CD8-positive, alpha-beta memory T cell (primary cell): ENCODE results near the gene MACROD2. TPM values are rescaled to one million over a fixed set of nuclear protein-coding genes. Genes with fewer than 3 reads are reported as not detected.

Source experiments
- CTCF ChIA-PET: fragments of 350-600 bp; sonication (Branson Sonifier 250); formaldehyde crosslinking; loops from one replicate; lab custom pipeline; 2021; ENCODE audit warnings: antibody characterized with exemption; lab: Charles Lee
- POLR2A ChIA-PET: fragments of 350-600 bp; sonication (Branson Sonifier 250); formaldehyde crosslinking; loops from one replicate; lab custom pipeline; 2021; ENCODE audit warnings: antibody characterized with exemption; lab: Charles Lee
- DNase-seq, 5 donors: peaks; one replicate each; pipeline versions ENCODE4 v3.0.0 to v3.0.0-alpha.2; 2020 to 2022; ENCODE audit warnings: mixed read lengths in 1 of 5
- H3K27ac ChIP-seq: one replicate; pipeline ENCODE4 v1.7.0; 2013; ENCODE audit warnings: low read depth, mild to moderate bottlenecking, low read length, moderate library complexity
- H3K27me3 ChIP-seq: 2 replicates; pipeline ENCODE4 v1.7.0; 2013; ENCODE audit warnings: low read length, mild to moderate bottlenecking; ENCODE audit not compliant: insufficient read depth, poor library complexity, severe bottlenecking
- H3K36me3 ChIP-seq: 2 replicates; pipeline ENCODE4 v1.7.0; 2013; ENCODE audit warnings: mild to moderate bottlenecking, low read length, moderate library complexity; ENCODE audit not compliant: insufficient read depth
- H3K4me1 ChIP-seq: 2 replicates; pipeline ENCODE4 v1.7.0; 2013; ENCODE audit warnings: mild to moderate bottlenecking, low read length, moderate library complexity; ENCODE audit not compliant: insufficient read depth
- H3K4me3 ChIP-seq: 2 replicates; pipeline ENCODE4 v1.7.0; 2013; ENCODE audit warnings: mild to moderate bottlenecking, low read length
- H3K9me3 ChIP-seq: 2 replicates; pipeline ENCODE4 v1.7.0; 2013; ENCODE audit warnings: mild to moderate bottlenecking, low read length
- H3K27ac Mint-ChIP-seq, 8 donors: one replicate each; pipeline ENCODE4 v1.8.0; 2020 to 2021; ENCODE audit warnings: mixed read lengths in 8 of 8, mild to moderate bottlenecking in 6 of 8, inconsistent platforms in 3 of 8, moderate library complexity in 3 of 8
- H3K27me3 Mint-ChIP-seq, 2 donors: one replicate each; pipeline ENCODE4 v1.8.0; 2020 to 2021; ENCODE audit warnings: mixed read lengths in 2 of 2, mild to moderate bottlenecking in 1 of 2, moderate library complexity in 1 of 2
- H3K36me3 Mint-ChIP-seq, 3 donors: one replicate each; pipeline ENCODE4 v1.8.0; 2020 to 2021; ENCODE audit warnings: mixed read lengths in 3 of 3, inconsistent platforms in 1 of 3, mild to moderate bottlenecking in 1 of 3
- H3K4me1 Mint-ChIP-seq, 3 donors: one replicate each; pipeline ENCODE4 v1.8.0; 2020 to 2021; ENCODE audit warnings: mixed read lengths in 3 of 3, inconsistent platforms in 1 of 3, mild to moderate bottlenecking in 1 of 3
- H3K4me3 Mint-ChIP-seq, 7 donors: one replicate each; pipeline ENCODE4 v1.8.0; 2020 to 2021; ENCODE audit warnings: mixed read lengths in 7 of 7, mild to moderate bottlenecking in 6 of 7, moderate library complexity in 4 of 7, inconsistent platforms in 2 of 7
- H3K9me3 Mint-ChIP-seq, 5 donors: one replicate each; pipeline ENCODE4 v1.8.0; 2020 to 2022; ENCODE audit warnings: mixed read lengths in 5 of 5, mild to moderate bottlenecking in 3 of 5, moderate library complexity in 2 of 5, inconsistent platforms in 1 of 5
- polyA plus RNA-seq: library from polyadenylated mRNA; unstranded; fragments of 300-500 nt; fragmentation: Illumina TruSeq; gene quantifications from one replicate; pipeline ENCODE4 v1.2.3, GENCODE V29; 2021
- total RNA-seq, 2 experiments: library from RNA; stranded (reverse); gene quantifications; one replicate each; pipeline ENCODE4 v1.2.3, GENCODE V29; 2021

MACROD2 gene
- total and polyA plus RNA-seq, 3 experiments from 2014 or later, result not detected

GRCh38 chr20:15628851-15629353 is 1633.6 kb downstream of the MACROD2 start:
- CTCF ChIA-PET, result no interaction called here
- H3K27ac Mint-ChIP-seq, result no peak overlapping the region
- POLR2A ChIA-PET, result no interaction called here

GRCh38 chr20:15630360-15630759 is 1635.0 kb downstream of the MACROD2 start:
- no peaks in the 10 kb centered on the region for H3K4me1 Mint-ChIP-seq
- Histone ChIP-seq H3K27me3 (no peaks in the 10 kb centered on the region), H3K36me3 (no peaks in the 10 kb centered on the region), H3K4me1 (no peaks in the 10 kb centered on the region), H3K4me3 (no peak overlapping the region), H3K9me3 (no peaks in the 10 kb centered on the region), H3K27ac (no peak overlapping the region)
- H3K27me3 Mint-ChIP-seq, result peaks cover 0 to 3% of the 10 kb centered on the region in 2 donors
- no peaks in the 10 kb centered on the region for H3K36me3 Mint-ChIP-seq
- DNase-seq, result no peak
- ChIA-PET CTCF (no interaction called here), POLR2A (no interaction called here)
- H3K27ac Mint-ChIP-seq, result no peak overlapping the region
- no peak overlapping the region for H3K4me3 Mint-ChIP-seq
- peaks cover 0 to 28% (median 8%) of the 10 kb centered on the region in 5 donors for H3K9me3 Mint-ChIP-seq

More at GRCh38 chr20:15628851-15629353, 1633.6 kb downstream of the MACROD2 start:
- H3K36me3 Mint-ChIP-seq, result no peaks in the 10 kb centered on the region
- DNase-seq, result no peak
- Histone ChIP-seq H3K27me3 (no peaks in the 10 kb centered on the region), H3K4me3 (no peak overlapping the region), H3K9me3 (no peaks in the 10 kb centered on the region), H3K4me1 (no peaks in the 10 kb centered on the region), H3K27ac (no peak overlapping the region), H3K36me3 (no peaks in the 10 kb centered on the region)
- peaks cover 0 to 28% (median 12%) of the 10 kb centered on the region in 5 donors for H3K9me3 Mint-ChIP-seq
- H3K4me3 Mint-ChIP-seq, result no peak overlapping the region
- peaks cover 0 to 4% of the 10 kb centered on the region in 2 donors for H3K27me3 Mint-ChIP-seq
- no peaks in the 10 kb centered on the region for H3K4me1 Mint-ChIP-seq

GRCh38 chr20:15632680-15633079 is 1637.4 kb downstream of the MACROD2 start:
- Mint-ChIP-seq H3K9me3 (peaks cover 0 to 20% (median 9%) of the 10 kb centered on the region in 5 donors), H3K4me3 (no peak overlapping the region), H3K27me3 (no peaks in the 10 kb centered on the region), H3K27ac (no peak overlapping the region), H3K36me3 (no peaks in the 10 kb centered on the region), H3K4me1 (no peaks in the 10 kb centered on the region)
- Histone ChIP-seq H3K4me3 (no peak overlapping the region), H3K4me1 (no peaks in the 10 kb centered on the region), H3K9me3 (no peaks in the 10 kb centered on the region), H3K27ac (no peak overlapping the region), H3K36me3 (no peaks in the 10 kb centered on the region), H3K27me3 (no peaks in the 10 kb centered on the region)
- ChIA-PET POLR2A (no interaction called here), CTCF (no interaction called here)
- no peak for DNase-seq

GRCh38 chr20:15634102-15634501 is 1638.8 kb downstream of the MACROD2 start:
- CTCF ChIA-PET, result no interaction called here

DNA sequence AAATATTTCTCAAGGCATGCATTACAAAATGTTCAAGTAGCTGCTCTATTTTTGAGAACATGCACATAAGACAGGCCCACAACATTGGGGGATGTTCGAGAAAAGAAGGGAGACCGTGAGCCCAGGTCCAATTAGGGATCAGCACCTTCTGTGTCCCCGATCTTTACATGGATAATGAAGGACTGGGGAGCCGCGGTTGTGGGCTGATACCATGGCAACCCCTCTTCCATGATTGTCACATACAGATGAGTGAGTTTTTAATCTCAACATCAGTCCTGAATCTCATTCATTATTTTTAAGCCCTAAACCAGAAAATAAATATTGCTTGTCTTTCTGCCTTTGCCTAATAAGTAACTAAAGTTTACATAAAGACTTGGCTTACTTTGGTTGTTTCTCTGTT is 1642.2 kb downstream of the MACROD2 start:
- Histone ChIP-seq H3K9me3 (no peaks in the 10 kb centered on the region), H3K4me3 (no peak overlapping the region), H3K27ac (no peak overlapping the region), H3K4me1 (no peaks in the 10 kb centered on the region), H3K36me3 (no peaks in the 10 kb centered on the region), H3K27me3 (no peaks in the 10 kb centered on the region)
- Mint-ChIP-seq H3K9me3 (peaks cover 0 to 18% (median 11%) of the 10 kb centered on the region in 5 donors), H3K36me3 (no peaks in the 10 kb centered on the region), H3K27ac (no peak overlapping the region), H3K4me1 (no peaks in the 10 kb centered on the region), H3K27me3 (no peaks in the 10 kb centered on the region), H3K4me3 (no peak overlapping the region)
- no peak for DNase-seq
- POLR2A ChIA-PET, result no interaction called here
- CTCF ChIA-PET, result no interaction called here

More at GRCh38 chr20:15634102-15634501, 1638.8 kb downstream of the MACROD2 start:
- H3K4me1 Mint-ChIP-seq, result no peaks in the 10 kb centered on the region
- peaks cover 0 to 15% (median 12%) of the 10 kb centered on the region in 5 donors for H3K9me3 Mint-ChIP-seq
- Histone ChIP-seq H3K9me3 (no peaks in the 10 kb centered on the region), H3K4me3 (no peak overlapping the region), H3K27me3 (no peaks in the 10 kb centered on the region), H3K27ac (no peak overlapping the region), H3K4me1 (no peaks in the 10 kb centered on the region), H3K36me3 (no peaks in the 10 kb centered on the region)
- H3K27me3 Mint-ChIP-seq, result no peaks in the 10 kb centered on the region
- H3K4me3 Mint-ChIP-seq, result no peak overlapping the region
- no peaks in the 10 kb centered on the region for H3K36me3 Mint-ChIP-seq
- no peak overlapping the region for H3K27ac Mint-ChIP-seq
- POLR2A ChIA-PET, result no interaction called here
- DNase-seq, result no peak

DNA sequence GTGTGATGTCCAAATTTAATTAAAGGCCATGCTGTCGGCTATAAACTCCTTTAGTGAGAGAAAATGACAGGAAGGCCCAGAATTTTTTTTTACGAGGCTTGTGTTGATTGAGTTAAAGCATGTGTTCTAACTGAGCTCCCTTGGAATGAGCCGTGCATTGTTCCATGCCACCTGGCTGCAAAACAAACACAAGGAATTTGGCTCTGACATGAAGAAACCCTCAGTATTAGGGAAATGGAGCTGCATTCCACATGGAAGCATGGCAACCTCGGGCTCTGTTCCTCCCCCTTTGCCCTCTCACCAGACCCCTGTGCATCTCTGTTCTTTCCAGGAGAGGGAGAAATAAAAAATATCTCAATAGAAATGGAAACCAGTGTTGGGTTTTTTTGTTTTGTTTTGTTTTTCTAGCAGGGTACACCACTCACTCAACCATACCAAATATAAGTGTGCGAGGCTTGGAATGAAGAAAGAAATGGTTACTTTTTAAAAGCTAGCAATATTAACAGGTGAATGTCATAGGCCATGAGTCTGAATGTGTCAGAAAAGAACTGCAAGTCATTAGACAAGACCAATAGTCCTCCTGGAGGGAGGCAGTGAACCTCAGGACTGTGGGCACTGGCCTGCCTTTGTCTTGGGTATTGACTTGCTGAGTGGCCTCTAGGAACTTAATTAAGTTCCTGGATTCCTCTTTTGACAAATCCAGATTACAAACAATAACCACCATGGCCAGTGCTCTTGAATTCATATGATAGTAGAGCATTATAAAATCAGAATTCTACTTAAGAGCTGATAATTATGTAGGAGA is 1642.8 kb downstream of the MACROD2 start:
- no peak for DNase-seq
- Mint-ChIP-seq H3K27me3 (no peaks in the 10 kb centered on the region), H3K27ac (no peak overlapping the region), H3K4me1 (no peaks in the 10 kb centered on the region), H3K36me3 (no peaks in the 10 kb centered on the region), H3K4me3 (no peak overlapping the region), H3K9me3 (peaks cover 2 to 18% (median 11%) of the 10 kb centered on the region in 5 donors)
- no peaks in the 10 kb centered on the region for H3K9me3 ChIP-seq
- ChIA-PET POLR2A (no interaction called here), CTCF (no interaction called here)
- H3K4me1 ChIP-seq, result no peaks in the 10 kb centered on the region
- H3K27me3 ChIP-seq, result no peaks in the 10 kb centered on the region
- no peak overlapping the region for H3K4me3 ChIP-seq
- no peaks in the 10 kb centered on the region for H3K36me3 ChIP-seq
- H3K27ac ChIP-seq, result no peak overlapping the region

GRCh38 chr20:15638816-15639215 is 1643.5 kb downstream of the MACROD2 start:
- H3K4me1 Mint-ChIP-seq, result no peaks in the 10 kb centered on the region
- no peak overlapping the region for H3K4me3 Mint-ChIP-seq
- DNase-seq, result no peak
- H3K27me3 Mint-ChIP-seq, result no peaks in the 10 kb centered on the region
- Histone ChIP-seq H3K36me3 (no peaks in the 10 kb centered on the region), H3K27me3 (no peaks in the 10 kb centered on the region), H3K4me3 (no peak overlapping the region), H3K27ac (no peak overlapping the region), H3K4me1 (no peaks in the 10 kb centered on the region), H3K9me3 (no peaks in the 10 kb centered on the region)
- peaks cover 2 to 16% (median 11%) of the 10 kb centered on the region in 5 donors for H3K9me3 Mint-ChIP-seq
- ChIA-PET CTCF (no interaction called here), POLR2A (no interaction called here)
- no peaks in the 10 kb centered on the region for H3K36me3 Mint-ChIP-seq
- H3K27ac Mint-ChIP-seq, result no peak overlapping the region

DNA sequence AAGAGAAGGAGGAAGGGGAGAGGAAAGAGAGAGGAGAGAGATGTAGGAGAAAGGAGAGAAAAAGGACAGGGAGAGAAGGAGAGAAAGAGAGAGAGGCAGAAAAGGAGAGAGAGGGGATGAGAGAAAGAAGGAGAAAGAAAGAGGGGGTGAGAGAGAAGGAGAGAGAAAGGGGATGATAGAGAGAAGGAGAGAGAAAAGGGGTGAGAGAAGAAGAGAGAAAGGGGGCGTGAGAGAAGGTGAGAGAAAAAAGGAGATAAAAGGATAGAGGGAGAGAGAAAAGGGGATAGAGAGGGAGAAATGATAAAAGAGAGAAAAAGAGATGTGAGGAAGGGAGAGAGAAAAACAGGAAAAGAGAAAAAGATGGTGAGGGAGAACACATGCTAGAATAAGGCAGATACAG is 1644.5 kb downstream of the MACROD2 start:
- H3K9me3 ChIP-seq, result no peaks in the 10 kb centered on the region
- H3K36me3 ChIP-seq, result no peaks in the 10 kb centered on the region
- ChIA-PET CTCF (no interaction called here), POLR2A (no interaction called here)
- no peak overlapping the region for H3K4me3 ChIP-seq
- H3K27ac ChIP-seq, result no peak overlapping the region
- H3K4me1 ChIP-seq, result no peaks in the 10 kb centered on the region
- H3K9me3 Mint-ChIP-seq, result peaks cover 2 to 16% (median 11%) of the 10 kb centered on the region in 5 donors
- H3K27ac Mint-ChIP-seq, result peak overlapping the region in 1 of 8 donors; percentile 61
- no peak for DNase-seq
- H3K4me1 Mint-ChIP-seq, result no peaks in the 10 kb centered on the region
- H3K4me3 Mint-ChIP-seq, result no peak overlapping the region
- no peaks in the 10 kb centered on the region for H3K36me3 Mint-ChIP-seq
- no peaks in the 10 kb centered on the region for H3K27me3 ChIP-seq
- H3K27me3 Mint-ChIP-seq, result no peaks in the 10 kb centered on the region
